HepG2 (cell line): ENCODE data around the gene POU3F1. TPM values are rescaled to one million over a fixed set of nuclear protein-coding genes. Genes with fewer than 3 reads are reported as not detected.

ENCODE experiments used
- ATAC-seq: fragments of 200-7000 bp; cut with Tn5 transposase; 3 replicates; pipeline ENCODE4 v1.9.1; 2020; ENCODE audit warnings: mild to moderate bottlenecking, moderate library complexity
- BruUV-seq: library from RNA; stranded (reverse); fragments of 400-500 nt; replicated peaks from 2 replicates; lab custom pipeline; 2021; lab: Mats Ljungman, UMichigan
- CTCF ChIA-PET: fragments of 300-600 bp; formaldehyde crosslinking; extraction: SDS; loops from one replicate; lab custom pipeline; 2021; ENCODE audit warnings: low total read pairs, inconsistent platforms, low intra/inter-chr PET ratio; lab: Yijun Ruan, JAX
- POLR2A ChIA-PET: fragments of 350-600 bp; sonication (Branson Sonifier 250); formaldehyde crosslinking; loops from one replicate; lab custom pipeline; 2020; ENCODE audit warnings: antibody characterized with exemption, inconsistent platforms; lab: Yijun Ruan, JAX
- DNase-seq: peaks from one replicate; pipeline ENCODE4 v3.0.0-alpha.2; 2015; ENCODE audit warnings: low spot score
- FAIRE-seq: peaks from 3 replicates; lab custom pipeline; 2011; peaks lifted over from hg19 to GRCh38; lab: Jason Lieb, UNC
- H2AFZ ChIP-seq: one replicate; pipeline ENCODE4 v1.6.1; 2011; ENCODE audit warnings: low read length, inconsistent platforms
- H3K27ac ChIP-seq: fragments of 300-600 bp; 3 replicates; pipeline ENCODE4 v1.8.0; 2011; ENCODE audit warnings: mixed run types, mild to moderate bottlenecking, mixed read lengths, low read length, inconsistent platforms; ENCODE audit not compliant: insufficient read depth; ENCODE audit errors: extremely low read length
- H3K27me3 ChIP-seq, 2 experiments: fragments of 200-600 bp in 1 of 2; 2 replicates in 1 of 2; 3 replicates in 1 of 2; pipeline versions ENCODE4 v1.6.0 to v1.8.0; 2011; ENCODE audit warnings: low read length in 2 of 2, mild to moderate bottlenecking in 2 of 2, moderate library complexity in 2 of 2, inconsistent platforms in 1 of 2; ENCODE audit not compliant: insufficient read depth in 2 of 2, control insufficient read depth in 1 of 2
- H3K36me3 ChIP-seq, 2 experiments: fragments of 200-600 bp in 1 of 2; replicated peaks in 1 of 2; 2 replicates in 1 of 2; 3 replicates in 1 of 2; pipeline versions ENCODE4 v1.5.1 to v1.8.0; 2011; ENCODE audit warnings: low read length in 2 of 2, inconsistent platforms in 1 of 2; ENCODE audit not compliant: insufficient read depth in 2 of 2, control insufficient read depth in 1 of 2
- H3K4me1 ChIP-seq: 2 replicates; pipeline ENCODE4 v1.5.1; 2012; ENCODE audit warnings: low read length, inconsistent platforms; ENCODE audit not compliant: insufficient read depth
- H3K4me2 ChIP-seq: 2 replicates; pipeline ENCODE4 v1.6.0; 2011; ENCODE audit warnings: low read depth, low read length, inconsistent platforms
- H3K4me3 ChIP-seq, 3 experiments: fragments of 200-600 bp in 1 of 3; sonication (generic), shearing (Covaris generic) in 1 of 3; replicated peaks in 1 of 3; 2 replicates each; pipeline ENCODE4 v1.5.1; 2011 to 2016; ENCODE audit warnings: low read length in 3 of 3, inconsistent platforms in 2 of 3, low read depth in 2 of 3, mild to moderate bottlenecking in 2 of 3, control low read depth in 1 of 3, mixed read lengths in 1 of 3; ENCODE audit not compliant: insufficient read depth in 1 of 3
- H3K79me2 ChIP-seq: one replicate; pipeline ENCODE4 v1.6.1; 2011; ENCODE audit warnings: low read length, inconsistent platforms; ENCODE audit not compliant: insufficient read depth
- H3K9ac ChIP-seq: 2 replicates; pipeline ENCODE4 v1.6.0; 2011; ENCODE audit warnings: mild to moderate bottlenecking, low read depth, low read length, inconsistent platforms; ENCODE audit not compliant: insufficient read depth
- H3K9me3 ChIP-seq: 2 replicates; pipeline ENCODE4 v1.5.1; 2012; ENCODE audit warnings: mild to moderate bottlenecking, low read length
- H4K20me1 ChIP-seq: 2 replicates; pipeline ENCODE4 v1.6.0; 2011; ENCODE audit warnings: inconsistent platforms, mild to moderate bottlenecking, low read length, moderate library complexity; ENCODE audit not compliant: insufficient read depth
- CTCF ChIP-seq: sonication (generic); formaldehyde crosslinking; IDR thresholded peaks from 2 replicates; pipeline ENCODE4 v1.5.0; 2020; ENCODE audit warnings: mild to moderate bottlenecking, missing genetic modification reagents, moderate library complexity
- EEA1 ChIP-seq: sonication (generic); formaldehyde crosslinking; IDR thresholded peaks from 2 replicates; pipeline ENCODE4 v1.5.1; 2020; ENCODE audit warnings: mild to moderate bottlenecking, missing genetic modification reagents, borderline replicate concordance
- MIER2 ChIP-seq: IDR thresholded peaks from 2 replicates; pipeline ENCODE4 v1.6.1; 2016; ENCODE audit warnings: missing biosample characterization, missing genetic modification reagents
- MYC ChIP-seq: sonication (generic); formaldehyde crosslinking; IDR thresholded peaks from 2 replicates; pipeline ENCODE4 v1.9.0; 2021; ENCODE audit warnings: missing genetic modification reagents, borderline replicate concordance
- RARA ChIP-seq: IDR thresholded peaks from 2 replicates; pipeline ENCODE4 v1.6.1; 2016; ENCODE audit warnings: missing genetic modification reagents, missing compliant biosample characterization
- SMC3 ChIP-seq: IDR thresholded peaks from 2 replicates; pipeline ENCODE4 v1.6.1; 2011; ENCODE audit warnings: low read length, improper control_type of control experiment
- STAG1 ChIP-seq: sonication (generic); formaldehyde crosslinking; IDR thresholded peaks from 2 replicates; pipeline ENCODE4 v1.4.0; 2020; ENCODE audit warnings: missing genetic modification reagents
- ZFP1 ChIP-seq: IDR thresholded peaks from 2 replicates; pipeline ENCODE4 v1.6.1; 2016
- ZNF17 ChIP-seq: sonication (generic); formaldehyde crosslinking; IDR thresholded peaks from 2 replicates; pipeline ENCODE4 v1.5.0; 2020; ENCODE audit warnings: mild to moderate bottlenecking, missing genetic modification reagents
- ZNF235 ChIP-seq: sonication (generic); formaldehyde crosslinking; IDR thresholded peaks from 2 replicates; pipeline ENCODE4 v1.8.1; 2023; ENCODE audit warnings: mild to moderate bottlenecking, missing genetic modification reagents, borderline replicate concordance
- ZNF749 ChIP-seq: sonication (generic); formaldehyde crosslinking; IDR thresholded peaks from 2 replicates; pipeline ENCODE4 v1.8.0; 2022; ENCODE audit warnings: mild to moderate bottlenecking, missing genetic modification reagents, moderate library complexity, borderline replicate concordance
- ZSCAN20 ChIP-seq: sonication (generic); formaldehyde crosslinking; IDR thresholded peaks from 2 replicates; pipeline ENCODE4 v1.4.0; 2020; ENCODE audit warnings: missing genetic modification reagents, mild to moderate bottlenecking, borderline replicate concordance
- WGBS: methylation state at CpG from one replicate; pipeline ENCODE4 v1.1.6; 2017; ENCODE audit warnings: low lambda C conversion rate; 5-methylcytosine and 5-hydroxymethylcytosine counted together
- in situ Hi-C: cut with HindIII; loops from 2 replicates; pipeline ENCODE4 v1.10.0; 2017; ENCODE audit warnings: low pct_unique_long_range_greater_than_20kb; ENCODE audit not compliant: extremely low pct_ligation_motif_present
- intact Hi-C: fragments of 100-400 bp; cut with micrococcal nuclease; formaldehyde crosslinking; loops from one replicate; pipeline ENCODE4 v1.10.0; 2022; ENCODE audit not compliant: unreplicated experiment
- polyA plus RNA-seq, 8 experiments: library from polyadenylated mRNA; depleted of rRNA in 3 of 8; stranded (reverse) in 7 of 8; unstranded in 1 of 8; fragments of >200 nt; fragmentation: Illumina TruSeq in 4 of 8; extraction: Trizol in 4 of 8; gene quantifications; 2 replicates each; pipeline versions ENCODE4 v1.2.1 to v1.2.3, GENCODE V29; 2011 to 2016; ENCODE audit warnings: low read depth in 4 of 8, missing spikeins in 1 of 8, mixed read lengths in 1 of 8; ENCODE audit not compliant: insufficient read depth in 1 of 8
- total RNA-seq, 5 experiments: library from RNA; depleted of rRNA; stranded (reverse); fragments of >200 nt; fragmentation: Illumina TruSeq; extraction: Trizol; gene quantifications; 2 replicates each; pipeline ENCODE4 v1.2.3, GENCODE V29; 2016; ENCODE audit warnings: low read depth in 1 of 5
- TF ChIP-seq, protein P1 (sequence below): sonication (generic); formaldehyde crosslinking; IDR thresholded peaks from 2 replicates; pipeline ENCODE4 v1.4.0; 2020; ENCODE audit warnings: missing genetic modification reagents
- TF ChIP-seq, protein P2 (sequence below): sonication (generic); formaldehyde crosslinking; IDR thresholded peaks from 2 replicates; pipeline ENCODE4 v1.4.0; 2020; ENCODE audit warnings: missing genetic modification reagents, mild to moderate bottlenecking, borderline replicate concordance

The POU3F1 gene
- total and polyA plus RNA-seq, 2 of the 13 experiments (the other 11 are each of a cell fraction or from before 2014, with no cell fraction given), result not detected

DNA sequence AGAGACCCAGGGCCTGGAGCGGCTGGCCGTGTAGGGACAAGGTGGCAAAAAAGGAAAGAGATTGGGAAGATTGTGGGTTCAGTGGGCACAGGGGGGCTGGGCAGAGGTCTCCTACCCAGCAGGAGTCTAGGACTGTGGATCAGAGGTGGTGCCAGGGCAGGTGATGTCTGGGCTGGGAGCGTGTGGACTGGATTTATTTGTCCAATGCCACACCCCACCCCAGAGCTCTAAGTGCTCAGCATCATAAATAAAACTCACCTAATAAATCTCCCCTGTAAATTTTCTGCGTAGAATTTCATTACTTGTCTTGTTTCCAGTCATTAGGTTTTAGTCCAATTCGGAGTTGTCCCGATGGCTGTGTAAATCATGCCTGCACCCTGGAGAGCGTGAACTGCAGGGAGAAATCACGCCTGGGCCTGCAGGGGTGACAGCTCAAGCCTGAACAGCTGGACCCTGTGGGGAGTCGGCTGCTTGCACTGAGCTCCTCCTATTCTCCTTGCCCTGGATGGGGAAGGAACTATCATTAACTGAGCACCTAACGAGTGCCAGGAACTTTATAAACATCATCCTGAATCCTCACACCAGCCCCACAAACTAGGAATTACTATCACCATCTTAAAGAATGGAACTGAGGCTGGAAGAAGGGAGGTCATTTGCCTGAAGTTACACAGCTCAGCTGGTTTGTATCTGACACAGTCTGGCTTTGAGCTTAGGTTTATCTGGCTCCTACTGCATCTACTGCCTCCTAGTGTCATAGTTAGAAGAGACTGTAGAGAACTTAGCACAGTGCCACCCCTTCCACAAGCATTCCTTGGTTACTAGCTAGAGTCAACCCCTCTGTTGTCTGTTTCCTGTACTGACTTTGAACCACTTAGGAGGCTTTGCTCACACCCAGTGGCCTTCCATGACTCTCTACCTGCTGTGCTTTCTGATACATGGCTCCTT is 25.0 kb upstream of the POU3F1 start:
- ChIA-PET CTCF (no interaction called here), POLR2A (interaction anchor here (2.2 kb wide), 1 partner anchor 11 kb away, joined by 6 read pairs; no protein-coding TSS in a partner anchor)
- peak; percentile 17 for DNase-seq
- Histone ChIP-seq H3K36me3 (no peaks in the 10 kb centered on the region), H4K20me1 (no peaks in the 10 kb centered on the region), H3K27me3 (peaks cover 0 to 1% of the 10 kb centered on the region in 2 experiments; a peak in 2 of 5 replicates), H3K9ac (no peak overlapping the region), H3K79me2 (no peaks in the 10 kb centered on the region), H2AFZ (no peak overlapping the region), H3K9me3 (no peaks in the 10 kb centered on the region), H3K4me3 (no peak overlapping the region), H3K4me1 (peaks cover 10% of the 10 kb centered on the region), H3K4me2 (no peak overlapping the region), H3K27ac (no peak overlapping the region)
- ATAC-seq, result peak; percentile 88
- no TSS peak for BruUV-seq
- 49% methylated on average over 8 of the region's 10 CpGs for WGBS
- in situ Hi-C loops (no loop called here), intact Hi-C loops (no loop called here)
- FAIRE-seq, result peak; percentile 81
- TF ChIP-seq, protein P1, sequence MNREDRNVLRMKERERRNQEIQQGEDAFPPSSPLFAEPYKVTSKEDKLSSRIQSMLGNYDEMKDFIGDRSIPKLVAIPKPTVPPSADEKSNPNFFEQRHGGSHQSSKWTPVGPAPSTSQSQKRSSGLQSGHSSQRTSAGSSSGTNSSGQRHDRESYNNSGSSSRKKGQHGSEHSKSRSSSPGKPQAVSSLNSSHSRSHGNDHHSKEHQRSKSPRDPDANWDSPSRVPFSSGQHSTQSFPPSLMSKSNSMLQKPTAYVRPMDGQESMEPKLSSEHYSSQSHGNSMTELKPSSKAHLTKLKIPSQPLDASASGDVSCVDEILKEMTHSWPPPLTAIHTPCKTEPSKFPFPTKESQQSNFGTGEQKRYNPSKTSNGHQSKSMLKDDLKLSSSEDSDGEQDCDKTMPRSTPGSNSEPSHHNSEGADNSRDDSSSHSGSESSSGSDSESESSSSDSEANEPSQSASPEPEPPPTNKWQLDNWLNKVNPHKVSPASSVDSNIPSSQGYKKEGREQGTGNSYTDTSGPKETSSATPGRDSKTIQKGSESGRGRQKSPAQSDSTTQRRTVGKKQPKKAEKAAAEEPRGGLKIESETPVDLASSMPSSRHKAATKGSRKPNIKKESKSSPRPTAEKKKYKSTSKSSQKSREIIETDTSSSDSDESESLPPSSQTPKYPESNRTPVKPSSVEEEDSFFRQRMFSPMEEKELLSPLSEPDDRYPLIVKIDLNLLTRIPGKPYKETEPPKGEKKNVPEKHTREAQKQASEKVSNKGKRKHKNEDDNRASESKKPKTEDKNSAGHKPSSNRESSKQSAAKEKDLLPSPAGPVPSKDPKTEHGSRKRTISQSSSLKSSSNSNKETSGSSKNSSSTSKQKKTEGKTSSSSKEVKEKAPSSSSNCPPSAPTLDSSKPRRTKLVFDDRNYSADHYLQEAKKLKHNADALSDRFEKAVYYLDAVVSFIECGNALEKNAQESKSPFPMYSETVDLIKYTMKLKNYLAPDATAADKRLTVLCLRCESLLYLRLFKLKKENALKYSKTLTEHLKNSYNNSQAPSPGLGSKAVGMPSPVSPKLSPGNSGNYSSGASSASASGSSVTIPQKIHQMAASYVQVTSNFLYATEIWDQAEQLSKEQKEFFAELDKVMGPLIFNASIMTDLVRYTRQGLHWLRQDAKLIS (CRISPR knock-in tag), result no peak
- TF ChIP-seq EEA1 (CRISPR knock-in tag) (no peak), MIER2 (CRISPR knock-in tag) (0 out of 2 replicates have a peak, but pooled peaks have one; percentile 39), MYC (CRISPR knock-in tag) (no peak), CTCF (CRISPR knock-in tag) (peak; percentile 37), ZNF17 (no peak), ZNF749 (CRISPR knock-in tag) (no peak), ZNF235 (CRISPR knock-in tag) (no peak), STAG1 (CRISPR knock-in tag) (peak; percentile 38), RARA (no peak), ZFP1 (CRISPR knock-in tag) (no peak), SMC3 (peak; percentile 33; the same call in 1 of the 2 replicates), ZSCAN20 (CRISPR knock-in tag) (no peak)
- TF ChIP-seq, protein P2, sequence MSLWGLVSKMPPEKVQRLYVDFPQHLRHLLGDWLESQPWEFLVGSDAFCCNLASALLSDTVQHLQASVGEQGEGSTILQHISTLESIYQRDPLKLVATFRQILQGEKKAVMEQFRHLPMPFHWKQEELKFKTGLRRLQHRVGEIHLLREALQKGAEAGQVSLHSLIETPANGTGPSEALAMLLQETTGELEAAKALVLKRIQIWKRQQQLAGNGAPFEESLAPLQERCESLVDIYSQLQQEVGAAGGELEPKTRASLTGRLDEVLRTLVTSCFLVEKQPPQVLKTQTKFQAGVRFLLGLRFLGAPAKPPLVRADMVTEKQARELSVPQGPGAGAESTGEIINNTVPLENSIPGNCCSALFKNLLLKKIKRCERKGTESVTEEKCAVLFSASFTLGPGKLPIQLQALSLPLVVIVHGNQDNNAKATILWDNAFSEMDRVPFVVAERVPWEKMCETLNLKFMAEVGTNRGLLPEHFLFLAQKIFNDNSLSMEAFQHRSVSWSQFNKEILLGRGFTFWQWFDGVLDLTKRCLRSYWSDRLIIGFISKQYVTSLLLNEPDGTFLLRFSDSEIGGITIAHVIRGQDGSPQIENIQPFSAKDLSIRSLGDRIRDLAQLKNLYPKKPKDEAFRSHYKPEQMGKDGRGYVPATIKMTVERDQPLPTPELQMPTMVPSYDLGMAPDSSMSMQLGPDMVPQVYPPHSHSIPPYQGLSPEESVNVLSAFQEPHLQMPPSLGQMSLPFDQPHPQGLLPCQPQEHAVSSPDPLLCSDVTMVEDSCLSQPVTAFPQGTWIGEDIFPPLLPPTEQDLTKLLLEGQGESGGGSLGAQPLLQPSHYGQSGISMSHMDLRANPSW (CRISPR knock-in tag), result no peak
